ENCODE results near the gene RAPH1.

DNA sequence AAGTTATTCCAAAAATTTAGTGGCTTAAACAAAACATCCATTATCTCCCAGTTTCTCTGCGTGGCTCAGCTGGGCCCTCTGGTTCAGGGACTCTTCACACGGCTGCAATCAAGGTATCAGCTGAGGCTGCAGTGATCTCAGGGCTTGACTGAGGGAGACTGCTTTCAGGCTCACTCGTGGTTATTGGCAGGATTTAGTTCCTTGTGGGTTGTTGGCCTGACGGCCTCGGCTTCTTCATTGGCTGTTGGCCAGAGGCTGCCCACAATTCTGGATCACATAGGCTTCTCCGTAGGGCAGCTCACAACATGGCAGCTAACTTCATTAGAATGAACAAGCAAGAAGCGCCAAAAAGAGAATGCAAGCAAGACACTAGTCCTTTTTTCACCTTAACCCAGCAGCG is 116.8 kb downstream of the RAPH1 start:
- TF ChIP-seq BHLHE40 (IDR thresholded peaks at IDR 0.05; ENCODE audit: low read length) (no peak), JUN (IDR thresholded peaks at IDR 0.05; ENCODE audit: borderline replicate concordance, low read depth, low read length) (no peak), JUN (CRISPR knock-in tag; IDR thresholded peaks at IDR 0.05; ENCODE audit: borderline replicate concordance) (no peak), FOXJ2 (tag; IDR thresholded peaks at IDR 0.05) (no peak), ZNF766 (CRISPR knock-in tag; conservative IDR thresholded peaks at IDR 0.05) (no peak), MXI1 (IDR thresholded peaks at IDR 0.05; ENCODE audit: low read depth, low read length) (no peak), TCF3 (CRISPR knock-in tag; IDR thresholded peaks at IDR 0.05) (no peak), EZH2 (IDR thresholded peaks at IDR 0.05; ENCODE audit: borderline replicate concordance, low read depth, low read length) (no peak), POLR2A (conservative IDR thresholded peaks at IDR 0.05) (no peak)
- TF ChIP-seq, protein P1, sequence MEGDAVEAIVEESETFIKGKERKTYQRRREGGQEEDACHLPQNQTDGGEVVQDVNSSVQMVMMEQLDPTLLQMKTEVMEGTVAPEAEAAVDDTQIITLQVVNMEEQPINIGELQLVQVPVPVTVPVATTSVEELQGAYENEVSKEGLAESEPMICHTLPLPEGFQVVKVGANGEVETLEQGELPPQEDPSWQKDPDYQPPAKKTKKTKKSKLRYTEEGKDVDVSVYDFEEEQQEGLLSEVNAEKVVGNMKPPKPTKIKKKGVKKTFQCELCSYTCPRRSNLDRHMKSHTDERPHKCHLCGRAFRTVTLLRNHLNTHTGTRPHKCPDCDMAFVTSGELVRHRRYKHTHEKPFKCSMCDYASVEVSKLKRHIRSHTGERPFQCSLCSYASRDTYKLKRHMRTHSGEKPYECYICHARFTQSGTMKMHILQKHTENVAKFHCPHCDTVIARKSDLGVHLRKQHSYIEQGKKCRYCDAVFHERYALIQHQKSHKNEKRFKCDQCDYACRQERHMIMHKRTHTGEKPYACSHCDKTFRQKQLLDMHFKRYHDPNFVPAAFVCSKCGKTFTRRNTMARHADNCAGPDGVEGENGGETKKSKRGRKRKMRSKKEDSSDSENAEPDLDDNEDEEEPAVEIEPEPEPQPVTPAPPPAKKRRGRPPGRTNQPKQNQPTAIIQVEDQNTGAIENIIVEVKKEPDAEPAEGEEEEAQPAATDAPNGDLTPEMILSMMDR (IDR thresholded peaks at IDR 0.05 in 2 of 3, conservative IDR thresholded peaks at IDR 0.05 in 1 of 3; ENCODE audit: insufficient read depth in 2 of 3, low read depth in 1 of 3, low read length in 3 of 3) = no peak
- TF ChIP-seq, protein P2, sequence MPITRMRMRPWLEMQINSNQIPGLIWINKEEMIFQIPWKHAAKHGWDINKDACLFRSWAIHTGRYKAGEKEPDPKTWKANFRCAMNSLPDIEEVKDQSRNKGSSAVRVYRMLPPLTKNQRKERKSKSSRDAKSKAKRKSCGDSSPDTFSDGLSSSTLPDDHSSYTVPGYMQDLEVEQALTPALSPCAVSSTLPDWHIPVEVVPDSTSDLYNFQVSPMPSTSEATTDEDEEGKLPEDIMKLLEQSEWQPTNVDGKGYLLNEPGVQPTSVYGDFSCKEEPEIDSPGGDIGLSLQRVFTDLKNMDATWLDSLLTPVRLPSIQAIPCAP (CRISPR knock-in tag; IDR thresholded peaks at IDR 0.05; ENCODE audit: borderline replicate concordance) = no peak
- TF ChIP-seq, protein P3, sequence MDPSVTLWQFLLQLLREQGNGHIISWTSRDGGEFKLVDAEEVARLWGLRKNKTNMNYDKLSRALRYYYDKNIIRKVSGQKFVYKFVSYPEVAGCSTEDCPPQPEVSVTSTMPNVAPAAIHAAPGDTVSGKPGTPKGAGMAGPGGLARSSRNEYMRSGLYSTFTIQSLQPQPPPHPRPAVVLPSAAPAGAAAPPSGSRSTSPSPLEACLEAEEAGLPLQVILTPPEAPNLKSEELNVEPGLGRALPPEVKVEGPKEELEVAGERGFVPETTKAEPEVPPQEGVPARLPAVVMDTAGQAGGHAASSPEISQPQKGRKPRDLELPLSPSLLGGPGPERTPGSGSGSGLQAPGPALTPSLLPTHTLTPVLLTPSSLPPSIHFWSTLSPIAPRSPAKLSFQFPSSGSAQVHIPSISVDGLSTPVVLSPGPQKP (CRISPR knock-in tag; IDR thresholded peaks at IDR 0.05) = no peak
- TF ChIP-seq, protein P4, sequence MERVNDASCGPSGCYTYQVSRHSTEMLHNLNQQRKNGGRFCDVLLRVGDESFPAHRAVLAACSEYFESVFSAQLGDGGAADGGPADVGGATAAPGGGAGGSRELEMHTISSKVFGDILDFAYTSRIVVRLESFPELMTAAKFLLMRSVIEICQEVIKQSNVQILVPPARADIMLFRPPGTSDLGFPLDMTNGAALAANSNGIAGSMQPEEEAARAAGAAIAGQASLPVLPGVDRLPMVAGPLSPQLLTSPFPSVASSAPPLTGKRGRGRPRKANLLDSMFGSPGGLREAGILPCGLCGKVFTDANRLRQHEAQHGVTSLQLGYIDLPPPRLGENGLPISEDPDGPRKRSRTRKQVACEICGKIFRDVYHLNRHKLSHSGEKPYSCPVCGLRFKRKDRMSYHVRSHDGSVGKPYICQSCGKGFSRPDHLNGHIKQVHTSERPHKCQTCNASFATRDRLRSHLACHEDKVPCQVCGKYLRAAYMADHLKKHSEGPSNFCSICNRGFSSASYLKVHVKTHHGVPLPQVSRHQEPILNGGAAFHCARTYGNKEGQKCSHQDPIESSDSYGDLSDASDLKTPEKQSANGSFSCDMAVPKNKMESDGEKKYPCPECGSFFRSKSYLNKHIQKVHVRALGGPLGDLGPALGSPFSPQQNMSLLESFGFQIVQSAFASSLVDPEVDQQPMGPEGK (CRISPR knock-in tag; IDR thresholded peaks at IDR 0.05; ENCODE audit: borderline replicate concordance) = no peak
- TF ChIP-seq, protein P5, sequence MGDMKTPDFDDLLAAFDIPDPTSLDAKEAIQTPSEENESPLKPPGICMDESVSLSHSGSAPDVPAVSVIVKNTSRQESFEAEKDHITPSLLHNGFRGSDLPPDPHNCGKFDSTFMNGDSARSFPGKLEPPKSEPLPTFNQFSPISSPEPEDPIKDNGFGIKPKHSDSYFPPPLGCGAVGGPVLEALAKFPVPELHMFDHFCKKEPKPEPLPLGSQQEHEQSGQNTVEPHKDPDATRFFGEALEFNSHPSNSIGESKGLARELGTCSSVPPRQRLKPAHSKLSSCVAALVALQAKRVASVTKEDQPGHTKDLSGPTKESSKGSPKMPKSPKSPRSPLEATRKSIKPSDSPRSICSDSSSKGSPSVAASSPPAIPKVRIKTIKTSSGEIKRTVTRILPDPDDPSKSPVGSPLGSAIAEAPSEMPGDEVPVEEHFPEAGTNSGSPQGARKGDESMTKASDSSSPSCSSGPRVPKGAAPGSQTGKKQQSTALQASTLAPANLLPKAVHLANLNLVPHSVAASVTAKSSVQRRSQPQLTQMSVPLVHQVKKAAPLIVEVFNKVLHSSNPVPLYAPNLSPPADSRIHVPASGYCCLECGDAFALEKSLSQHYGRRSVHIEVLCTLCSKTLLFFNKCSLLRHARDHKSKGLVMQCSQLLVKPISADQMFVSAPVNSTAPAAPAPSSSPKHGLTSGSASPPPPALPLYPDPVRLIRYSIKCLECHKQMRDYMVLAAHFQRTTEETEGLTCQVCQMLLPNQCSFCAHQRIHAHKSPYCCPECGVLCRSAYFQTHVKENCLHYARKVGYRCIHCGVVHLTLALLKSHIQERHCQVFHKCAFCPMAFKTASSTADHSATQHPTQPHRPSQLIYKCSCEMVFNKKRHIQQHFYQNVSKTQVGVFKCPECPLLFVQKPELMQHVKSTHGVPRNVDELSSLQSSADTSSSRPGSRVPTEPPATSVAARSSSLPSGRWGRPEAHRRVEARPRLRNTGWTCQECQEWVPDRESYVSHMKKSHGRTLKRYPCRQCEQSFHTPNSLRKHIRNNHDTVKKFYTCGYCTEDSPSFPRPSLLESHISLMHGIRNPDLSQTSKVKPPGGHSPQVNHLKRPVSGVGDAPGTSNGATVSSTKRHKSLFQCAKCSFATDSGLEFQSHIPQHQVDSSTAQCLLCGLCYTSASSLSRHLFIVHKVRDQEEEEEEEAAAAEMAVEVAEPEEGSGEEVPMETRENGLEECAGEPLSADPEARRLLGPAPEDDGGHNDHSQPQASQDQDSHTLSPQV (IDR thresholded peaks at IDR 0.05) = no peak

All from K562 (cell line).